GM23338 (cell line): ENCODE measurements around the gene NELL2. TPM values are rescaled to one million over a fixed set of nuclear protein-coding genes. Genes with fewer than 3 reads are reported as not detected.

Source experiments
- ATAC-seq: fragments of 200-7000 bp; cut with Tn5 transposase; 3 replicates; pipeline ENCODE4 v1.9.1; 2020
- DNase-seq: peaks from one replicate; pipeline ENCODE4 v3.0.0-alpha.2; 2015; ENCODE audit warnings: low spot score
- H2AFZ ChIP-seq: fragments of 200-600 bp; sonication (generic); 2 replicates; pipeline ENCODE4 v1.8.0; 2016; ENCODE audit warnings: antibody characterized with exemption, mild to moderate bottlenecking, moderate library complexity
- H3F3A ChIP-seq: fragments of 200-600 bp; sonication (generic); replicated peaks from 2 replicates; pipeline ENCODE4 v1.8.0; 2017; ENCODE audit warnings: antibody characterized with exemption, mixed run types, low read depth
- H3K27ac ChIP-seq: fragments of 200-600 bp; sonication (generic); 2 replicates; pipeline ENCODE4 v1.6.1; 2016; ENCODE audit warnings: low read depth
- H3K27me3 ChIP-seq: fragments of 200-600 bp; sonication (generic); 2 replicates; pipeline ENCODE4 v1.8.0; 2016; ENCODE audit warnings: mild to moderate bottlenecking, mixed run types, moderate library complexity; ENCODE audit not compliant: insufficient read depth
- H3K36me3 ChIP-seq: fragments of 200-600 bp; sonication (generic); 2 replicates; pipeline ENCODE4 v1.8.0; 2016; ENCODE audit warnings: mild to moderate bottlenecking; ENCODE audit not compliant: insufficient read depth
- H3K4me1 ChIP-seq: fragments of 200-600 bp; sonication (generic); 2 replicates; pipeline ENCODE4 v1.8.0; 2016; ENCODE audit warnings: mild to moderate bottlenecking, moderate library complexity; ENCODE audit not compliant: insufficient read depth
- H3K4me2 ChIP-seq: fragments of 200-600 bp; sonication (generic); 2 replicates; pipeline ENCODE4 v1.7.1; 2017; ENCODE audit warnings: mixed run types
- H3K4me3 ChIP-seq: fragments of 200-600 bp; sonication (generic); 2 replicates; pipeline ENCODE4 v1.6.1; 2016; ENCODE audit warnings: mixed run types
- H3K79me2 ChIP-seq: fragments of 200-600 bp; sonication (generic); replicated peaks from 2 replicates; pipeline ENCODE4 v1.8.0; 2017; ENCODE audit warnings: mild to moderate bottlenecking; ENCODE audit not compliant: insufficient read depth
- H3K9me2 ChIP-seq: fragments of 200-600 bp; sonication (generic); 2 replicates; pipeline ENCODE4 v1.8.0; 2017; ENCODE audit not compliant: insufficient read depth
- H4K20me1 ChIP-seq: fragments of 200-600 bp; sonication (generic); replicated peaks from 2 replicates; pipeline ENCODE4 v1.8.0; 2017; ENCODE audit warnings: mild to moderate bottlenecking; ENCODE audit not compliant: insufficient read depth
- H3K27ac Mint-ChIP-seq: 2 replicates; pipeline ENCODE4 v1.8.0; 2020; ENCODE audit warnings: inconsistent platforms, mild to moderate bottlenecking, moderate library complexity, mixed read lengths
- H3K27me3 Mint-ChIP-seq: 3 replicates; pipeline ENCODE4 v1.8.0; 2022; ENCODE audit warnings: low read depth, mild to moderate bottlenecking, moderate library complexity, mixed read lengths, inconsistent platforms; ENCODE audit not compliant: insufficient read depth, poor library complexity
- H3K36me3 Mint-ChIP-seq: 3 replicates; pipeline ENCODE4 v1.8.0; 2021; ENCODE audit warnings: low read depth, mild to moderate bottlenecking, inconsistent platforms, moderate library complexity, mixed read lengths
- H3K4me1 Mint-ChIP-seq: 3 replicates; pipeline ENCODE4 v1.8.0; 2020; ENCODE audit warnings: mild to moderate bottlenecking, inconsistent platforms, mixed read lengths
- H3K4me3 Mint-ChIP-seq: 3 replicates; pipeline ENCODE4 v1.8.0; 2021; ENCODE audit warnings: moderate library complexity, mild to moderate bottlenecking, inconsistent platforms, mixed read lengths
- H3K9me3 Mint-ChIP-seq: 3 replicates; pipeline ENCODE4 v1.8.0; 2020; ENCODE audit warnings: moderate library complexity, mild to moderate bottlenecking, inconsistent platforms, mixed read lengths
- CREB1 ChIP-seq: fragments of 250-450 bp; sonication (Bioruptor Pico); IDR thresholded peaks from 2 replicates; pipeline ENCODE4 v1.5.0; 2020; ENCODE audit warnings: low read depth, mild to moderate bottlenecking, moderate library complexity
- EZH2 ChIP-seq: fragments of 200-600 bp; sonication (generic); IDR thresholded peaks from one replicate; pipeline ENCODE4 v1.8.0; 2017; ENCODE audit warnings: antibody characterized with exemption, mild to moderate bottlenecking, low read depth; ENCODE audit not compliant: unreplicated experiment
- EZH2phosphoT487 ChIP-seq: fragments of 200-600 bp; sonication (generic); IDR thresholded peaks from one replicate; pipeline ENCODE4 v1.8.1; 2018; ENCODE audit warnings: antibody characterized with exemption; ENCODE audit not compliant: unreplicated experiment
- JUNB ChIP-seq: IDR thresholded peaks from one replicate; pipeline ENCODE4 v1.6.1; 2016; ENCODE audit warnings: antibody characterized with exemption; ENCODE audit not compliant: unreplicated experiment
- POLR2AphosphoS5 ChIP-seq: IDR thresholded peaks from 2 replicates; pipeline ENCODE4 v1.6.1; 2016; ENCODE audit warnings: antibody characterized with exemption, low read depth
- REST ChIP-seq: IDR thresholded peaks from one replicate; pipeline ENCODE4 v1.6.1; 2018; ENCODE audit warnings: antibody characterized with exemption; ENCODE audit not compliant: unreplicated experiment
- STAT1 ChIP-seq: IDR thresholded peaks from one replicate; pipeline ENCODE4 v1.6.1; 2016; ENCODE audit warnings: antibody characterized with exemption; ENCODE audit not compliant: unreplicated experiment
- ZNF114 ChIP-seq: fragments of 250-450 bp; sonication (Bioruptor Pico); IDR thresholded peaks from 2 replicates; pipeline ENCODE4 v1.5.0; 2020; ENCODE audit warnings: mild to moderate bottlenecking, moderate library complexity
- ZNF331 ChIP-seq: fragments of 250-450 bp; sonication (Bioruptor Pico); IDR thresholded peaks from 2 replicates; pipeline ENCODE4 v1.5.0; 2020; ENCODE audit warnings: low read depth, mild to moderate bottlenecking, moderate library complexity
- ZNF462 ChIP-seq: fragments of 250-450 bp; sonication (Bioruptor Pico); IDR thresholded peaks from 2 replicates; pipeline ENCODE4 v1.5.0; 2020; ENCODE audit warnings: mild to moderate bottlenecking, moderate library complexity
- polyA plus RNA-seq: library from polyadenylated mRNA; unstranded; fragments of >200 nt; fragmentation: Nextera tagmentation; extraction: Ambion mirVana; gene quantifications from 2 replicates; pipeline ENCODE4 v1.2.1, GENCODE V29; 2016
- total RNA-seq: library from RNA; depleted of rRNA; stranded (reverse); fragments of >200 nt; shearing (Covaris generic); gene quantifications from 2 replicates; pipeline ENCODE4 v1.2.3, GENCODE V29; 2014

Gene NELL2
- total and polyA plus RNA-seq, 2 experiments from 2014 or later, result 25.1 to 99.5 TPM

- H3K27ac Mint-ChIP-seq, result no peak overlapping the region
- no peak overlapping the region for H3K4me3 Mint-ChIP-seq
- Histone ChIP-seq H4K20me1 (no peaks in the 10 kb centered on the region), H3K79me2 (no peaks in the 10 kb centered on the region), H3K27me3 (no peaks in the 10 kb centered on the region), H3K36me3 (no peaks in the 10 kb centered on the region), H3F3A (no peaks in the 10 kb centered on the region), H3K4me3 (no peak overlapping the region), H3K4me1 (peaks cover 28% of the 10 kb centered on the region), H3K4me2 (no peak overlapping the region), H3K9me2 (0 out of 2 replicates have a peak, but pooled peaks cover 6% of the 10 kb centered on the region), H2AFZ (no peak overlapping the region), H3K27ac (no peak overlapping the region)
- ATAC-seq, result no peak
- H3K4me1 Mint-ChIP-seq, result peaks cover 27% of the 10 kb centered on the region
- peaks cover 7% of the 10 kb centered on the region; the same call in 2 of the 3 replicates for H3K36me3 Mint-ChIP-seq
- H3K27me3 Mint-ChIP-seq, result peaks cover 2% of the 10 kb centered on the region
- H3K9me3 Mint-ChIP-seq, result peaks cover 7% of the 10 kb centered on the region; the same call in 2 of the 3 replicates
- no peak for DNase-seq
- TF ChIP-seq STAT1 (no peak), JUNB (no peak), EZH2 (no peak), POLR2AphosphoS5 (no peak), CREB1 (CRISPR knock-in tag) (no peak), ZNF462 (CRISPR knock-in tag) (no peak), EZH2phosphoT487 (no peak), ZNF331 (CRISPR knock-in tag) (no peak), ZNF114 (CRISPR knock-in tag) (no peak), REST (no peak)
Measured at GRCh38 chr12:44573723-44574122, 302.4 kb downstream of the NELL2 start.
